HUES48 (cell line): Measurements from ENCODE around the gene ABLIM2.

Experiments used
- H3K27ac ChIP-seq: one replicate; pipeline ENCODE4 v1.7.0; 2013; ENCODE audit warnings: low read depth, low read length, inconsistent platforms
- H3K27me3 ChIP-seq: 2 replicates; pipeline ENCODE4 v1.6.1; 2013; ENCODE audit warnings: mild to moderate bottlenecking, low read length; ENCODE audit not compliant: control insufficient read depth, insufficient read depth
- H3K36me3 ChIP-seq: 2 replicates; pipeline ENCODE4 v1.6.1; 2013; ENCODE audit warnings: low read length; ENCODE audit not compliant: control insufficient read depth, insufficient read depth
- H3K4me1 ChIP-seq: 2 replicates; pipeline ENCODE4 v1.6.1; 2013; ENCODE audit warnings: mild to moderate bottlenecking, low read length; ENCODE audit not compliant: control insufficient read depth, insufficient read depth
- H3K4me3 ChIP-seq: 2 replicates; pipeline ENCODE4 v1.5.1; 2013; ENCODE audit warnings: mild to moderate bottlenecking, low read depth, low read length
- H3K9ac ChIP-seq: 2 replicates; pipeline ENCODE4 v1.6.1; 2013; ENCODE audit warnings: mild to moderate bottlenecking, low read depth, low read length, moderate library complexity
- H3K9me3 ChIP-seq: 2 replicates; pipeline ENCODE4 v1.6.1; 2013; ENCODE audit warnings: low read length; ENCODE audit not compliant: control insufficient read depth, insufficient read depth

ABLIM2 gene

GRCh38 chr4:8106451-8107025 is 52.1 kb downstream of the ABLIM2 start:
- Histone ChIP-seq H3K9me3 (no peaks in the 10 kb centered on the region), H3K9ac (no peak overlapping the region), H3K4me3 (no peak overlapping the region), H3K27ac (no peak overlapping the region), H3K4me1 (peaks cover 34% of the 10 kb centered on the region), H3K36me3 (no peaks in the 10 kb centered on the region), H3K27me3 (no peaks in the 10 kb centered on the region)

- Histone ChIP-seq H3K27ac (no peak overlapping the region), H3K4me3 (no peak overlapping the region), H3K36me3 (no peaks in the 10 kb centered on the region), H3K27me3 (no peaks in the 10 kb centered on the region), H3K9ac (no peak overlapping the region), H3K9me3 (no peaks in the 10 kb centered on the region), H3K4me1 (peaks cover 26% of the 10 kb centered on the region)
These were observed 53.1 kb downstream of the ABLIM2 start for GRCh38 chr4:8105306-8106100.

- H3K27me3 ChIP-seq, result no peaks in the 10 kb centered on the region
- H3K9ac ChIP-seq, result no peak overlapping the region
- no peaks in the 10 kb centered on the region for H3K9me3 ChIP-seq
These were observed 53.9 kb downstream of the ABLIM2 start for GRCh38 chr4:8104491-8105305.

GRCh38 chr4:8103421-8104390 is 54.9 kb downstream of the ABLIM2 start:
- H3K9ac ChIP-seq, result no peak overlapping the region
- H3K27ac ChIP-seq, result no peak overlapping the region
- no peaks in the 10 kb centered on the region for H3K27me3 ChIP-seq
- H3K4me3 ChIP-seq, result no peak overlapping the region
- peaks cover 22% of the 10 kb centered on the region for H3K4me1 ChIP-seq
- no peaks in the 10 kb centered on the region for H3K9me3 ChIP-seq
- no peaks in the 10 kb centered on the region for H3K36me3 ChIP-seq

More at GRCh38 chr4:8104491-8105305, 53.9 kb downstream of the ABLIM2 start:
- Histone ChIP-seq H3K36me3 (no peaks in the 10 kb centered on the region), H3K4me3 (no peak overlapping the region), H3K27ac (no peak overlapping the region), H3K4me1 (peaks cover 22% of the 10 kb centered on the region)

GRCh38 chr4:8102831-8103230 is 55.8 kb downstream of the ABLIM2 start:
- Histone ChIP-seq H3K27ac (no peak overlapping the region), H3K4me3 (no peak overlapping the region), H3K4me1 (peaks cover 22% of the 10 kb centered on the region), H3K9ac (no peak overlapping the region), H3K9me3 (no peaks in the 10 kb centered on the region), H3K27me3 (no peaks in the 10 kb centered on the region), H3K36me3 (no peaks in the 10 kb centered on the region)

- Histone ChIP-seq H3K9ac (no peak overlapping the region), H3K36me3 (no peaks in the 10 kb centered on the region), H3K27ac (no peak overlapping the region), H3K9me3 (no peaks in the 10 kb centered on the region), H3K4me1 (peaks cover 22% of the 10 kb centered on the region), H3K4me3 (no peak overlapping the region), H3K27me3 (no peaks in the 10 kb centered on the region)
These were observed 56.6 kb downstream of the ABLIM2 start for GRCh38 chr4:8102076-8102355.

GRCh38 chr4:8101213-8102075 is 57.2 kb downstream of the ABLIM2 start:
- Histone ChIP-seq H3K9me3 (no peaks in the 10 kb centered on the region), H3K4me1 (peaks cover 22% of the 10 kb centered on the region), H3K36me3 (no peaks in the 10 kb centered on the region), H3K9ac (no peak overlapping the region), H3K27ac (no peak overlapping the region), H3K27me3 (no peaks in the 10 kb centered on the region), H3K4me3 (no peak overlapping the region)

GRCh38 chr4:8099981-8100464 is 58.6 kb downstream of the ABLIM2 start:
- H3K4me3 ChIP-seq, result no peak overlapping the region
- H3K9me3 ChIP-seq, result no peaks in the 10 kb centered on the region
- H3K27ac ChIP-seq, result no peak overlapping the region
- peaks cover 18% of the 10 kb centered on the region for H3K4me1 ChIP-seq
- H3K27me3 ChIP-seq, result no peaks in the 10 kb centered on the region
- H3K36me3 ChIP-seq, result no peaks in the 10 kb centered on the region
- no peak overlapping the region for H3K9ac ChIP-seq

GRCh38 chr4:8098506-8098905 is 60.1 kb downstream of the ABLIM2 start:
- no peaks in the 10 kb centered on the region for H3K27me3 ChIP-seq
- no peak overlapping the region for H3K27ac ChIP-seq
- H3K4me3 ChIP-seq, result no peak overlapping the region
- H3K4me1 ChIP-seq, result peaks cover 4% of the 10 kb centered on the region
- peaks cover 4% of the 10 kb centered on the region; the same call in 1 of the 2 replicates for H3K9me3 ChIP-seq
- H3K36me3 ChIP-seq, result no peaks in the 10 kb centered on the region
- H3K9ac ChIP-seq, result no peak overlapping the region
